ENCODE measurements around the gene EHHADH. TPM values are rescaled to one million over a fixed set of nuclear protein-coding genes. Genes with fewer than 3 reads are reported as not detected.

EHHADH gene
- total and polyA plus RNA-seq, 2 of the 13 experiments (the other 11 are each of a cell fraction or from before 2014, with no cell fraction given): 14.5 to 38.9 TPM

DNA sequence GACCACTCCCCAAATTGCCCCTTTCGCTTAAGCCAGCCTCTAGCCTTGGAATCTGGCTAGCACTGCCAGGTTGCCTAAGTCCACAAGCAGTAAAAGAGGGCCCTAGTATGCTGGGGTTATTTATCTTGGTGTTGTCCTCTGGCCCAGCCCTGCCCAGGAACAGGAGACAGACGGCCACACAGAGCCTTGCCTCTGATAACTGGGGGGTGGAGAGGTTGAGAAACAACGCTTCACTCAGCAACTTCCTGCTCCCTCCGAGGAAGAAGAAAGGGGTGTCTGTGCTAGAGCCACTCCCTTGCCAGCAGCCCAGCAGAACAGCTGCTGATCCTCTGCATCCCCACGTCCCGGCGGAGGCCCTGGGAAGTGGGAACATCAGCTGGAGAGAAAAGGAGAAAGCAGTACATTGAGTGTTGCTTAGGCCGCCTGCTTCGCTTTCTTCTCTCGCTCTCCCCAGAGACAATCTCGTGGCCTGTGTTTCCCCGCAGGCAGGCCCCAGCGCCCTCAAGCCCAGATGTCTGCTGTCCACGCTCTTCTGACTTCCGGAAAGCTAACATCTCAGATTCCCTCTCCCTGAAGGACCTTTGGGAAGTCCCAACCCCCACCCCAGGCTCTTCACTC, 78.4 kb downstream of the EHHADH start (continued):
- TF ChIP-seq ZKSCAN1 (IDR thresholded peaks at IDR 0.05; ENCODE audit: low read length) (no peak), ZNF430 (CRISPR knock-in tag; IDR thresholded peaks at IDR 0.05) (0 out of 2 replicates have a peak, but pooled peaks have one; percentile 78), SP5 (CRISPR knock-in tag; IDR thresholded peaks at IDR 0.05; ENCODE audit: borderline replicate concordance, low read depth) (peak; percentile 60; the same call in 1 of the 2 replicates), DPF2 (CRISPR knock-in tag; IDR thresholded peaks at IDR 0.05; ENCODE audit: borderline replicate concordance, low read depth) (peak; percentile 78), ZNF326 (CRISPR knock-in tag; IDR thresholded peaks at IDR 0.05; ENCODE audit: borderline replicate concordance) (no peak), ZNF263 (CRISPR knock-in tag; IDR thresholded peaks at IDR 0.05) (peak; percentile 96), KDM5B (CRISPR knock-in tag; IDR thresholded peaks at IDR 0.05; ENCODE audit: borderline replicate concordance) (peak; percentile 73; the same call in 1 of the 2 replicates), FOXA3 (CRISPR knock-in tag; IDR thresholded peaks at IDR 0.05) (peak; percentile 86), MYC (CRISPR knock-in tag; IDR thresholded peaks at IDR 0.05; ENCODE audit: borderline replicate concordance) (peak; percentile 38; the same call in 1 of the 2 replicates), ZNF788 (CRISPR knock-in tag; IDR thresholded peaks at IDR 0.05; ENCODE audit: borderline replicate concordance) (no peak), ZNF614 (CRISPR knock-in tag; IDR thresholded peaks at IDR 0.05; ENCODE audit: borderline replicate concordance) (peak; percentile 46; the same call in 1 of the 2 replicates), ZNF562 (CRISPR knock-in tag; IDR thresholded peaks at IDR 0.05; ENCODE audit: borderline replicate concordance) (no peak), ZNF441 (CRISPR knock-in tag; IDR thresholded peaks at IDR 0.05; ENCODE audit: borderline replicate concordance) (peak; percentile 42; the same call in 1 of the 2 replicates), BCL6 (CRISPR knock-in tag; IDR thresholded peaks at IDR 0.05) (peak; percentile 44), ZNF354B (CRISPR knock-in tag; IDR thresholded peaks at IDR 0.05) (no peak)
- TF ChIP-seq, protein P1, sequence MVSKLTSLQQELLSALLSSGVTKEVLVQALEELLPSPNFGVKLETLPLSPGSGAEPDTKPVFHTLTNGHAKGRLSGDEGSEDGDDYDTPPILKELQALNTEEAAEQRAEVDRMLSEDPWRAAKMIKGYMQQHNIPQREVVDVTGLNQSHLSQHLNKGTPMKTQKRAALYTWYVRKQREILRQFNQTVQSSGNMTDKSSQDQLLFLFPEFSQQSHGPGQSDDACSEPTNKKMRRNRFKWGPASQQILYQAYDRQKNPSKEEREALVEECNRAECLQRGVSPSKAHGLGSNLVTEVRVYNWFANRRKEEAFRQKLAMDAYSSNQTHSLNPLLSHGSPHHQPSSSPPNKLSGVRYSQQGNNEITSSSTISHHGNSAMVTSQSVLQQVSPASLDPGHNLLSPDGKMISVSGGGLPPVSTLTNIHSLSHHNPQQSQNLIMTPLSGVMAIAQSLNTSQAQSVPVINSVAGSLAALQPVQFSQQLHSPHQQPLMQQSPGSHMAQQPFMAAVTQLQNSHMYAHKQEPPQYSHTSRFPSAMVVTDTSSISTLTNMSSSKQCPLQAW (CRISPR knock-in tag; IDR thresholded peaks at IDR 0.05): peak; percentile 42; the same call in 1 of the 2 replicates
- TF ChIP-seq, protein P2, sequence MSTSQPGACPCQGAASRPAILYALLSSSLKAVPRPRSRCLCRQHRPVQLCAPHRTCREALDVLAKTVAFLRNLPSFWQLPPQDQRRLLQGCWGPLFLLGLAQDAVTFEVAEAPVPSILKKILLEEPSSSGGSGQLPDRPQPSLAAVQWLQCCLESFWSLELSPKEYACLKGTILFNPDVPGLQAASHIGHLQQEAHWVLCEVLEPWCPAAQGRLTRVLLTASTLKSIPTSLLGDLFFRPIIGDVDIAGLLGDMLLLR (CRISPR knock-in tag; IDR thresholded peaks at IDR 0.05): no peak
- TF ChIP-seq, protein P3, sequence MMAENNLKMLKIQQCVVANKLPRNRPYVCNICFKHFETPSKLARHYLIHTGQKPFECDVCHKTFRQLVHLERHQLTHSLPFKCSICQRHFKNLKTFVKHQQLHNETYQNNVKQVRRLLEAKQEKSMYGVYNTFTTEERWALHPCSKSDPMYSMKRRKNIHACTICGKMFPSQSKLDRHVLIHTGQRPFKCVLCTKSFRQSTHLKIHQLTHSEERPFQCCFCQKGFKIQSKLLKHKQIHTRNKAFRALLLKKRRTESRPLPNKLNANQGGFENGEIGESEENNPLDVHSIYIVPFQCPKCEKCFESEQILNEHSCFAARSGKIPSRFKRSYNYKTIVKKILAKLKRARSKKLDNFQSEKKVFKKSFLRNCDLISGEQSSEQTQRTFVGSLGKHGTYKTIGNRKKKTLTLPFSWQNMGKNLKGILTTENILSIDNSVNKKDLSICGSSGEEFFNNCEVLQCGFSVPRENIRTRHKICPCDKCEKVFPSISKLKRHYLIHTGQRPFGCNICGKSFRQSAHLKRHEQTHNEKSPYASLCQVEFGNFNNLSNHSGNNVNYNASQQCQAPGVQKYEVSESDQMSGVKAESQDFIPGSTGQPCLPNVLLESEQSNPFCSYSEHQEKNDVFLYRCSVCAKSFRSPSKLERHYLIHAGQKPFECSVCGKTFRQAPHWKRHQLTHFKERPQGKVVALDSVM (CRISPR knock-in tag; IDR thresholded peaks at IDR 0.05): no peak
- TF ChIP-seq, protein P4, sequence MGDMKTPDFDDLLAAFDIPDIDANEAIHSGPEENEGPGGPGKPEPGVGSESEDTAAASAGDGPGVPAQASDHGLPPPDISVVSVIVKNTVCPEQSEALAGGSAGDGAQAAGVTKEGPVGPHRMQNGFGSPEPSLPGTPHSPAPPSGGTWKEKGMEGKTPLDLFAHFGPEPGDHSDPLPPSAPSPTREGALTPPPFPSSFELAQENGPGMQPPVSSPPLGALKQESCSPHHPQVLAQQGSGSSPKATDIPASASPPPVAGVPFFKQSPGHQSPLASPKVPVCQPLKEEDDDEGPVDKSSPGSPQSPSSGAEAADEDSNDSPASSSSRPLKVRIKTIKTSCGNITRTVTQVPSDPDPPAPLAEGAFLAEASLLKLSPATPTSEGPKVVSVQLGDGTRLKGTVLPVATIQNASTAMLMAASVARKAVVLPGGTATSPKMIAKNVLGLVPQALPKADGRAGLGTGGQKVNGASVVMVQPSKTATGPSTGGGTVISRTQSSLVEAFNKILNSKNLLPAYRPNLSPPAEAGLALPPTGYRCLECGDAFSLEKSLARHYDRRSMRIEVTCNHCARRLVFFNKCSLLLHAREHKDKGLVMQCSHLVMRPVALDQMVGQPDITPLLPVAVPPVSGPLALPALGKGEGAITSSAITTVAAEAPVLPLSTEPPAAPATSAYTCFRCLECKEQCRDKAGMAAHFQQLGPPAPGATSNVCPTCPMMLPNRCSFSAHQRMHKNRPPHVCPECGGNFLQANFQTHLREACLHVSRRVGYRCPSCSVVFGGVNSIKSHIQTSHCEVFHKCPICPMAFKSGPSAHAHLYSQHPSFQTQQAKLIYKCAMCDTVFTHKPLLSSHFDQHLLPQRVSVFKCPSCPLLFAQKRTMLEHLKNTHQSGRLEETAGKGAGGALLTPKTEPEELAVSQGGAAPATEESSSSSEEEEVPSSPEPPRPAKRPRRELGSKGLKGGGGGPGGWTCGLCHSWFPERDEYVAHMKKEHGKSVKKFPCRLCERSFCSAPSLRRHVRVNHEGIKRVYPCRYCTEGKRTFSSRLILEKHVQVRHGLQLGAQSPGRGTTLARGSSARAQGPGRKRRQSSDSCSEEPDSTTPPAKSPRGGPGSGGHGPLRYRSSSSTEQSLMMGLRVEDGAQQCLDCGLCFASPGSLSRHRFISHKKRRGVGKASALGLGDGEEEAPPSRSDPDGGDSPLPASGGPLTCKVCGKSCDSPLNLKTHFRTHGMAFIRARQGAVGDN (CRISPR knock-in tag; IDR thresholded peaks at IDR 0.05): peak; percentile 95
